Stomach (tissue), 4 donors: ENCODE results near the gene TNNC1.

Experiments used
- CTCF ChIP-seq, 7 experiments: fragments of 450-650 bp in 4 of 7; fragments of 200-600 bp in 3 of 7; sonication (generic) in 3 of 7; IDR thresholded peaks; one replicate each; pipeline ENCODE4 v1.5.1; 2016 to 2019; ENCODE audit warnings: antibody characterized with exemption in 7 of 7, control low read depth in 2 of 7, mild to moderate bottlenecking in 1 of 7
- POLR2A ChIP-seq, 4 donors: fragments of 450-650 bp; IDR thresholded peaks; one replicate each; pipeline ENCODE4 v1.6.1; 2016; ENCODE audit warnings: antibody characterized with exemption in 4 of 4, control low read depth in 2 of 4, mild to moderate bottlenecking in 1 of 4, moderate library complexity in 1 of 4

GRCh38 chr3:52501046-52501445, 47.2 kb upstream of the TNNC1 start:
- TF ChIP-seq CTCF (IDR thresholded peaks at IDR 0.05) (no peak), POLR2A (IDR thresholded peaks at IDR 0.05) (no peak)
